GM13977 (cell line): ENCODE measurements around the gene GPR52.
"Not testable (repeated sequence)": the region's sequence is repeated elsewhere in the genome, so short reads cannot be mapped to it uniquely, and the experiment has no call there.

ENCODE experiments used
- DNase-seq: peaks from one replicate; pipeline ENCODE4 v3.0.0; 2012; ENCODE audit warnings: low spot score
- in situ Hi-C: fragments of 300-500 bp; cut with MboI; formaldehyde crosslinking; loops from one replicate; pipeline ENCODE4 v1.12.0; 2022; ENCODE audit warnings: low sequenced_read_pairs, low pct_unique_long_range_greater_than_20kb, mixed read lengths, inconsistent platforms; ENCODE audit not compliant: unreplicated experiment
- TF ChIP-seq, protein P1 (sequence below): IDR thresholded peaks from 2 replicates; pipeline ENCODE4 v1.5.1; 2012; ENCODE audit warnings: mild to moderate bottlenecking, control low read depth; ENCODE audit not compliant: insufficient read depth; ENCODE audit errors: extremely low read depth, missing control alignments

The GPR52 gene

GRCh38 chr1:174407665-174408064 is 40.1 kb upstream of the GPR52 start:
- in situ Hi-C loops: no loop called here
- TF ChIP-seq, protein P1, sequence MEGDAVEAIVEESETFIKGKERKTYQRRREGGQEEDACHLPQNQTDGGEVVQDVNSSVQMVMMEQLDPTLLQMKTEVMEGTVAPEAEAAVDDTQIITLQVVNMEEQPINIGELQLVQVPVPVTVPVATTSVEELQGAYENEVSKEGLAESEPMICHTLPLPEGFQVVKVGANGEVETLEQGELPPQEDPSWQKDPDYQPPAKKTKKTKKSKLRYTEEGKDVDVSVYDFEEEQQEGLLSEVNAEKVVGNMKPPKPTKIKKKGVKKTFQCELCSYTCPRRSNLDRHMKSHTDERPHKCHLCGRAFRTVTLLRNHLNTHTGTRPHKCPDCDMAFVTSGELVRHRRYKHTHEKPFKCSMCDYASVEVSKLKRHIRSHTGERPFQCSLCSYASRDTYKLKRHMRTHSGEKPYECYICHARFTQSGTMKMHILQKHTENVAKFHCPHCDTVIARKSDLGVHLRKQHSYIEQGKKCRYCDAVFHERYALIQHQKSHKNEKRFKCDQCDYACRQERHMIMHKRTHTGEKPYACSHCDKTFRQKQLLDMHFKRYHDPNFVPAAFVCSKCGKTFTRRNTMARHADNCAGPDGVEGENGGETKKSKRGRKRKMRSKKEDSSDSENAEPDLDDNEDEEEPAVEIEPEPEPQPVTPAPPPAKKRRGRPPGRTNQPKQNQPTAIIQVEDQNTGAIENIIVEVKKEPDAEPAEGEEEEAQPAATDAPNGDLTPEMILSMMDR: no peak
- no peak for DNase-seq

DNA sequence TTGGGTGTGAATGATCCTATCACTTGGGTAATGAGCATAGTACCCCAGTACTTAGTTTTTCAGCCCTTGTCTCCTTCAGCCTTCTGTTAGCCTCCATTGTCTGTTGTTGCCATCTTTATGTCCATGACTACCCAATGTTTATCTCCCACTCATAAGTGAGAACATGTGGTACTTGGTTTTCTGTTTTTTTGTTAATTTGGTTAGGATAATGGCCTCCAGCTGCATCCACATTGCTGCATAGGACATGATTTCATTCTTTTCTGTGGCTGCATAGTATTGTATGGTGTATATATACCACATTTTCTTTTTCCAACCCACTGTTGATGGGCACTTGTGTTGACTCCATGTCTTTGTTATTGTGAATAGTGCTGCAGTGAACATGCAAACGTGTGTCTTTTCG is 39.6 kb upstream of the GPR52 start:
- in situ Hi-C loops: no loop called here
- TF ChIP-seq, protein P1: no peak
- no peak for DNase-seq

DNA sequence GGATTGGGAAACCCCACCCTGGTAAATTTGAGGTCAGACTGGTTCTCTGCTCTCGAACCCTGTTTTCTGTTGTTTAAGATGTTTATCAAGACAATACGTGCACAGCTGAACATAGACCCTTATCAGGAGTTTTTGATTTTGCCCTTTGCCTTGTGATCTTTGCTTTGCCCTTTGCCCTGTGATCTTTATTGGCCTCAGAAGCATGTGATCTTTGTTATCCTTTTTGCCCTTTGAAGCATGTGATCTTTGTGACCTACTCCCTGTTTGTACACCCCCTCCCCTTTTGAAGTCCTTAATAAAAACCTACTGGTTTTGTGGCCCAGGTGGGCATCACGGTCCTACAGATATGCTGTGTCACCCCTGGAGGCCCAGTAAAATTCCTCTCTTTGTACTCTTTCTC is 38.0 kb upstream of the GPR52 start:
- in situ Hi-C loops, DNase-seq: not testable (repeated sequence)

DNA sequence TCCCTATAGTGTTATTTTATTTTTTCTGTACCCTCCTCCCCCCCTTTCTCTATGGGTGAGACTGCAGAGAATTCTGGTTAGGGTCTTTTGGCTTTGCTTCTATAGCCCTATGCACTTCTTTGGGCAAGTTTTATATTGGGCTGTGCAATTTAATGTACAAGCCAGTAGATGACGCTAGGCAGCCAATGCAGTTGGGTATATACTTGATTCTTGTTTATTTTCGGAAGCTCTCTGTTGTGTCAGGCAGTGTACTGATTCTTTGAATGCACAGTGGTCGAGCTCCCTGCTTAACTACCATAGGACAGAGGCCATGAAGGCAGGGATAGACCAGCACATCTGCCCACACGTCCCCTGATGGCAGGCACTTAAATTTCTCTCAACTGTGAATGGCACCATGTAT is 34.1 kb upstream of the GPR52 start:
- in situ Hi-C loops: no loop called here
- DNase-seq: no peak

GRCh38 chr1:174414203-174414602 is 33.6 kb upstream of the GPR52 start:
- TF ChIP-seq, protein P1: no peak
- in situ Hi-C loops: no loop called here
- DNase-seq: no peak

More for the DNA sequence above, 34.1 kb upstream of the GPR52 start:
- TF ChIP-seq, protein P1: peak; percentile 21

- TF ChIP-seq, protein P1: no peak
- no peak for DNase-seq
- in situ Hi-C loops: no loop called here
Observed at GRCh38 chr1:174415506-174415905, 32.3 kb upstream of the GPR52 start.

DNA sequence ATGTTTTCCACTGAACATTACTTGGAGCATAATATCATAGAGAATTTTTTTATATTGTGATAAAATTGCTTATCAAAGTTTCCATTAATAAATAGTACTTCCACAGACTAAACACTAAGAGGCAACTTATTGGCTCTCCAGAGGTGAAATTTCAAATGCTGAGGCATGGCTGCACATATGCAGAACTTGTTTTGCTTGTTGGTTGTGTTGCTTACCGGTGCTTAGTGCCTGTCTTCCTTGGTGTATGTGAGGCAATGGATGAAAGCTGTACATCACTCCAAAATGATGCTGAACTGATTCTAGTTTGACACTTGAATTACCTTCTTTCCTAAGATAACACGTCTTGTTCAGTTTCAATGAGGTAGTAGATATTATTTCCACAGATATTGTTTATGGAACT is 29.8 kb upstream of the GPR52 start:
- in situ Hi-C loops: no loop called here
- TF ChIP-seq, protein P1: no peak

More for the DNA sequence above, 29.8 kb upstream of the GPR52 start:
- DNase-seq: no peak
